ENCODE data around the gene POLD1.
A peak's percentile ranks its signal among the peaks of the same experiment; 100 is the strongest.
"Not testable (repeated sequence)": the region's sequence is repeated elsewhere in the genome, so short reads cannot be mapped to it uniquely, and the experiment has no call there.

The POLD1 gene

DNA sequence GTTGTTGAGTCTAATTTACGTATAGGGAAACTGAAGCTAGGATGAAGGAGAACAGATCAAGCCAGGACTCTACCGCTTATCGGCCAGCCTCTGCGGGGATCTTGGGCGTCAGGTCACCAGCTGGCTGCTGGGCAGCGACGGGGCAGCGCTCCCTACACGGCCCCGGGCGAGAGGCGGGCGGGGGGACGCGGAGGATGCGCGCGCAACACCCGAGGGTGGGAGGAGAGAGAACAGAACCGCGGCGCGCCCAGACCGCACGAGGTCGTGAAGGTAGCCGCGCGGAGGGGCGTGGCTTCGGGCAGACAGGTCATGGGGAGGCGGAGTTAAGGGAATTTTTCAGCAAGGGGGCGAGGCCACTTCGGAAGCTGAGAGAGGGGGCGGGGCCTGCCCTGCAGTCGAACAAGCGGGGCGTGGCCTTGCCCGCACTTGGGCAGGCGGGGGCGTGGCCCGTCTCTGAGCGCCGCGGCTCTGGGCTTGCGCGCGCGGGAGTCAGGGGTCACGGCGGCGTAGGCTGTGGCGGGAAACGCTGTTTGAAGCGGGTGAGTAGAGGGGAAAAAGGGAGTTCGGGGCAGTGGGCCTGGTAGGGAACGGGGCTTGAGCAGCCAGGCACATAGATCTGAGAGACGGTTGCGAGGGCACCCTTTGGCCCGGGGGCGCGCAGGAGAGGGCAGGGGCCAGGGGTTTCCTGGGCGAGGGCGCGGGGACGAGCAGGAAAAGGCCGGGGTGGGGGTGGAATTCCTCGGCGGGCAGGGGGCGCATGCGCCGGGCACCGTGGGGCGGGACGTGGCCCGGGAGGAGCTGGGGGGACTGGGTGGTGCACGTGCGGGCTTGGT is at the start of gene POLD1:
TSS of gene POLD1 (plus strand) at position 496 of the 833 bp plus-strand sequence. CDS start 14,505 bp downstream, outside the sequence.
- DNase-seq: peak; percentile 99

DNA sequence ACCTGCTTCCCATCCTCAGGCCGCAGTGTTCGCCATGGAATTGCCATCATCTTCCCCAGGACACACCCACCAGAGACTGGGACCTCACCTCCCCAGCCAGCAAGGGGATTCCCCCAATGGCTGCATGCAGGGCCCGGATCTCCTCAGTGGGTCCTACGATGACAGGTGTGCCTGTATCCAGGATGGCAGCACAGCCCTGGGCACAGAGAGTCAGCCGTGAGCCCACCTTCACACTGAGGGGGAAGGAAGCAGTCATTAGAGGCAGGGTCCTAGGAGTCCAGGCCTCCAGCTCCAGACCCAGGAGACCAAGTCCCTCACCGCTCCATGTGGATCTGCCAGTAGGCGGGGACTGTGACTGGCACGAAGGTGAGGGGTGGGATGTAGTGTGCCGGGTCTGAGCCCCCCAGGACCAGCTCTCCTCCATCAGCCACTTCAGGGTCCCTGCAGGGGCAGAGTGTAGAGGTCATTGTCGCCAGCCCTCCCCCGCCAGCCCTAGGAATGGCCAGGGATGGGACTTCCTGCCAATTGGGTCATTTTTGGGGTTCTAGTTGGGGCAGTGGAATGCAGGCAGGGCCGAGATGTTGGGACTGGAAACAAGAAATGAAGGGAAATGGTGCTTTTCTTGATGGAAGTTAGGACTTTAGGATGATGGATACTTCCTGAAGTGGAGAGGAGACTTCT is 49.3 kb upstream of the POLD1 start:
- no peak for DNase-seq

GRCh38 chr19:50337031-50337430 is 47.1 kb upstream of the POLD1 start:
- DNase-seq: not testable (repeated sequence)

- DNase-seq: no peak
These were observed 43.8 kb upstream of the POLD1 start for GRCh38 chr19:50340331-50340730.

DNA sequence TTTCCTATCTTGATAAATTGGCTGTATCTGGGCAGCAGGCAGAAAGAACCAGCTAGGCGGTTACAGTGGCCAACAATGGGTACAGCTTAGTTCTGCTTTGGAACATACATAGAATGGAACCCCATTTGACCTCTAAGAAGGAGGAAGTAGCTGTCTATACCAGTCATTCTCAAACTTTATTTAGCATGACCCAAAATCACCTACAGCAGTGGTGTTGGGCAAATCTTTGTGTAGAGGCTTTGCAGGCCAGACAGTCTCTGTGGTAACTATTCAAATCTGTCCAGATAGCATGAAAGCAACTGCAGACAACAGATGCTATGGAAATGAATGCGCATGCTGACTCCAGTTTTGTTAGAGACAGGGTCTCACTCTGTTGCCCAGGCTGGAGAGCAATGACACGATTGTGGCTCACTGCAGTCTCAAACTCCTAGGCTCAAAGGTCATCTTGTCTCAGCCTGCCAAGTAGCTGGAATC is 43.0 kb upstream of the POLD1 start:
- no peak for DNase-seq

GRCh38 chr19:50344661-50345318 is 39.4 kb upstream of the POLD1 start:
- no peak for DNase-seq

DNA sequence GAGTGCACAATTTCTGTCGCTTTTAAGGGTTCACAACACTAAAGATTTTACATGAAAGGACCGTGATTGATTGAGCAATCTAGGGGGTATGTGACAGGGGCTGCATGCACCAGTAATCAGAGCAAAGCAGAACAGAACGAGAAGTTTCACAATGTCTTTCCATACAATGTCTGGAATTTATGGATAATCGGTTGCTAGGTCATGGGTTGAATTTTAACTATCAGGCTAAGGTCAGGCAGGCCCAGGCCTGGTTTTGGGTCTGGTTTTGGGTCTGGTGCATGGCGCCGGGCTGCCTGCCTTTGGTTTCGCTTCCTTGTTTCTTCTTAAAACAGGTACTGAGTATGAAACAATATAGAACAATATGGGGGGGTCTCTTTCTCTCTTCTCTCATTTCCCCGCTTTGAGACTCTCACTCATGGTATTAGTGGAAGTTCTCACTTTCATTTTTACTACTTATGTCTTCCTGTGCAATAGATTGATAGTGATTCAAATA is 37.0 kb upstream of the POLD1 start:
- not testable (repeated sequence) for DNase-seq

- no peak for DNase-seq
These were observed 34.7 kb upstream of the POLD1 start for GRCh38 chr19:50349277-50350057.

DNA sequence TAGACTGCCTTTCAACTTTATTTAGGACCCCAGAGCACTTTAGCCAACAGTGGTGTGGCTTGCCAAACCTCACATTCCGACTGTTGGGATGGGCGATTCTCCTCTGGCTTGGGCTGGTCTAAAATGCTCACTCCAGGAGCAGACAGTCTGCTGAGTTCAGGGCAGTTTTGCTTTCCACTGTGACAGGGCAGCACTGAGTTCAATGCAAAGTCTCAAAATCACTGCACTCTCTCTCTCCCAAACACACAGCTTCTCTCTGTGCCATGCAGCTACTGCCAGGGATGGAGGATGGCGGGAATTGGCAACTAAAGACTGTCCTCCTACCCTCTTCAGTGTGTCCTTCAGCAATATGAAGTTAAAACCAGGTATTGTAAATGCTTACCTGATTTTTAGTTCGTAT is 31.9 kb upstream of the POLD1 start:
- DNase-seq: no peak

GRCh38 chr19:50353487-50353880 is 30.7 kb upstream of the POLD1 start:
- not testable (repeated sequence) for DNase-seq

DNA sequence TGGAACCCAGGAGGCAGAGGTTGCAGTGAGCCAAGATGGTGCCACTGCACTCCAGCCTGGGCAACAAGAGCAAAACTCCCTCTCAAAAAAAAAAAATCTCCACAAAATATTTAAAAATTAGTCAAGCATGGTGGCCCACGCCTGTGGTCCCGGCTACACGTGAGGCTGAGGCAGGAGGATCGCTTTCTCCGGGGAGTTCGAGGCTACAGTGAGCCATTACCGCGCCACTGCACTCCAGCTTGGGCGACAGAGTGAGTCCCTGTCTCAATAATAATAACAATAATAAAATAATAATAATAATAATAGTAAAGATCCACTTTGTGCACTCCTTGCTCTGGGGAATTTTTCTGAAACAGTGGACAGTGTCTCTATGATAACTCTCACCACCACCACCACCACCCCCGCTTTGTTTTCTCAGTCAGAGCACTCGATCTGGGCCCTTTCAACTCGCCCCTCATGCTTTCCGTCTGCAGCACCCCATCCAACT is 27.4 kb upstream of the POLD1 start:
- no peak for DNase-seq

- DNase-seq: peak; percentile 93
These were observed 26.7 kb upstream of the POLD1 start for GRCh38 chr19:50357178-50358100.

DNA sequence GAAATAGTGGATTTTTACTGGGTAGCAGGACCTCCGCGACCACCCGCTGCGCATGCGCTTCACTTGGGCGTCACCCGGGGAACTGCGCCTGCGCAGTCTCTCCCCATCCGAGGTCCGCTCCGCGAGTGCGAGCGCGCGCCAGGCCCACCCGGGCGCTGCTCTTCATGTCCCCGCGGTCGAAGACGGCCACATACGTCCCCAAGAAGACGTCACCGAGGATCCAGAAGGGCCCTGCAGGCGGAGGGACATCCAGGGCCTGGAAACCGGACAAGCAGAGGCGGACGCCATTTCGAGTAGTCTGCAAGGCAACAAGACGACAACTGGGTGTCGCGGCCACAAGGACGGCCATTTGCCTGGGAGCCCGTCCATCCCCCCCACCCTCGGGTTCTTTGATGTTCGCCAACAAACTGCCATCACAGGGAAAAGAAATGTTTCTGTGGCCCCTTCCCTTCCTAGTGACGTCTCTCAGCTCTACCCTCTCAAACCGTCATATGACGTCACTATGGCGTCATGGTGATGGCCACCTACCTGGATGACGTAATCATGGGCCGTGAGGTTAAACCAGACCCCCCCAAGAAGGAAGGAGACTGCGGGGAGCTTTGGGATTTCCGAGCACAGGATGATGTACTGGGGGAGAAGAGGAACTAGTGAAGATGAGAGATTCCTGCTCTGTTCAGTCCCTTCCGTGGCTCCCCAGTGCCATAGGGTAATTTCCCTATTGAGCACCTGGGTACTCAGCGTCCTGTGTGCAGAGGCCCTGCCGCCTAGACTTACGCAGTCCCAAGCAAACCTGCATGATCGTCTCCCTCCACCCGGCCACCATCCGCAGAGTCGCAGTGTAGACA is 25.4 kb upstream of the POLD1 start:
- peak; percentile 87 for DNase-seq

- no peak for DNase-seq
These were observed 24.8 kb upstream of the POLD1 start for GRCh38 chr19:50359328-50359818.

- no peak for DNase-seq
These were observed 22.7 kb upstream of the POLD1 start for GRCh38 chr19:50361290-50362029.

- no peak for DNase-seq
These were observed 22.1 kb upstream of the POLD1 start for GRCh38 chr19:50362030-50362412.

DNA sequence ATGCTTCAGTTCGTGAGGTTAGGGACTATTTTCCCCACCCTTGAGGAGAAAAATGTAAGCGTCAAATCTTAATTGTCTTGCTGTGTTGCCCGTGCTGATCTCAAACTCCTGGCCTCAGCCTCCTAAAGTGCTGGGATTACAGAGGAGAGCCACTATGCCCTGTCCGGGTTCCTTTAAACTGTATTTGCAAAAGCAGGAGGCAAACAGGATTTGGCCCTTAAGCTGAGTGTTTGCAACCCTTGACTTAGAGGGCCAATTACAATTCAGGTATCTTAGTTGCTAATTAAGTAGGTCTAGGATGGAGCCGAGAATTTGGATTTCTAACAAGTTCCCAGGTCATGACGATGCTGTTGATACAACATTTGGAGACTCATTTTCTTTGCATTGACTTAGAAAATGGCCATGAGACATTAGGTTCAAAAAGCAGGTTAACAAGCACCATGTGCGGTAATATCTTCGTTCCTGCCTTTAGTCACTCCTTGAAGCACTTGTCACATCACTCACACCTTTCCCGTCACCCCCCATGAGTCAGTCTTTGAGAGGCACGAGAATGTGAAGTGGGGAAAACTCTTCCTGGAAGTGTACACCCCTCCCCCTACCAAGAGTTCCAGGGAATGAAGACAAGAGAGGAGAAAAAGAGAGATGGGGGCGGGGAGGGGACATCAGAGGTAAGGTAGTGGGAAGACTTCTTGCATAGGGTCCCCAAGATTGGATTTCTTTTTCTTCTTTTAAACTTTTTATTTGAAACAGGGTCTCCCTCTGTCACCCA is 21.3 kb upstream of the POLD1 start:
- no peak for DNase-seq
